Right lobe of liver (tissue), 6 donors: Measurements from ENCODE around the gene PCDHB2. TPM values are rescaled to one million over a fixed set of nuclear protein-coding genes. Genes with fewer than 3 reads are reported as not detected.
"Not testable (repeated sequence)": the region's sequence is repeated elsewhere in the genome, so short reads cannot be mapped to it uniquely, and the experiment has no call there.

Experiments
- ATAC-seq, 4 donors: fragments of 200-7000 bp; cut with Tn5 transposase; one replicate each; pipeline ENCODE4 v1.9.1; 2020; ENCODE audit warnings: mild to moderate bottlenecking in 4 of 4, moderate library complexity in 4 of 4
- DNase-seq, 3 donors: peaks; one replicate each; pipeline ENCODE4 v3.0.0-alpha.2; 2020
- H3K27ac ChIP-seq, 3 donors: fragments of 200-600 bp; one replicate each; pipeline ENCODE4 v1.8.0; 2022
- H3K27me3 ChIP-seq, 2 donors: fragments of 200-600 bp; one replicate each; pipeline ENCODE4 v1.8.0; 2022
- H3K36me3 ChIP-seq, 4 donors: fragments of 200-600 bp; sonication (generic) in 1 of 4; one replicate each; pipeline versions ENCODE4 v1.5.1 to v1.8.0; 2017 to 2022; ENCODE audit warnings: control low read depth in 1 of 4
- H3K4me1 ChIP-seq, 4 donors: fragments of 200-600 bp; sonication (generic) in 1 of 4; one replicate each; pipeline versions ENCODE4 v1.5.1 to v1.8.0; 2017 to 2022; ENCODE audit warnings: control low read depth in 1 of 4
- H3K4me3 ChIP-seq, 3 donors: fragments of 200-600 bp; one replicate each; pipeline ENCODE4 v1.8.0; 2022
- H3K9me3 ChIP-seq, 4 donors: fragments of 200-600 bp; sonication (generic) in 1 of 4; one replicate each; pipeline versions ENCODE4 v1.5.1 to v1.8.0; 2017 to 2022; ENCODE audit warnings: control low read depth in 1 of 4
- POLR2A ChIP-seq: fragments of 450-650 bp; IDR thresholded peaks from one replicate; pipeline ENCODE4 v1.6.1; 2017; ENCODE audit warnings: antibody characterized with exemption, mild to moderate bottlenecking
- WGBS: methylation state at CpG from one replicate; pipeline ENCODE4 v1.1.6; 2018; ENCODE audit warnings: low coverage, low lambda C conversion rate; ENCODE audit not compliant: insufficient coverage; ENCODE audit errors: missing lambda C conversion rate; 5-methylcytosine and 5-hydroxymethylcytosine counted together
- intact Hi-C, 2 donors: fragments of 100-400 bp; cut with DNase I; formaldehyde crosslinking; loops; one replicate each; pipeline versions ENCODE4 v1.11.2 to v1.14.1; 2022
- total RNA-seq, 6 experiments: library from RNA; depleted of rRNA in 2 of 6; stranded (reverse); fragments of >200 nt in 2 of 6; fragmentation: NEBNext Ultra II Directional in 3 of 6; extraction: Animal tissue kit (Norgen Biotek cat#: 25700) in 3 of 6; gene quantifications; one replicate each; pipeline versions ENCODE4 v1.1.0 to v1.2.4, GENCODE V29; 2016 to 2023
- TF ChIP-seq, protein P1 (sequence below), 4 donors: fragments of 200-600 bp in 3 of 4; fragments of 450-650 bp in 1 of 4; IDR thresholded peaks; one replicate each; pipeline versions ENCODE4 v1.5.1 to v1.8.0; 2016 to 2022; ENCODE audit warnings: antibody characterized with exemption in 4 of 4, mild to moderate bottlenecking in 2 of 4
- donor health status: DM: no; HTN: yes; CAD: no.
- donor health status: DM: no; HTN: no; CAD: no.
- donor health status: DM: no; HTN: no; CAD: no.
- donor health status: DM: no; HTN: yes; CAD: no.
- donor health status: DM: no; HTN: yes; CAD: no.

PCDHB2 gene
- total RNA-seq, 6 experiments from 2014 or later: 0.11 to 0.19 (median 0.14) TPM; not detected in 3

DNA sequence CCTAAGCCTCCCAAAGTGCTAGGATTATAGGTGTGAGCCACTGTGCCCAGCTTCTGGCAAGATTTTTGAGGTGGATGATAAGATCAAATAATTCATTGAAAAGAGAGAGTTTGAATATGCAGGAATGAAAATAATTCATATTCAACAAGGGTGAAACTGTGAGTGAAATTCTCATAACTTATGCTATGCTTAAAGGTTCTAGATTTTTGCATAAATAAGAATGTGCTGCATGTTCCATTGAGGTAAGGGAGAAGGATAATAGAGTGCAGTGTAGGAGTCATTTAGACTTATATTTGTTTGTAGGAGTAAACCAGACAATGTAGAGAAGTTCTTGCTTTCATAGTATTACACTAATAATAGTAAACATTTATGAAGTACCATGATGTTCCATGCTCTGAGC is 12.2 kb upstream of the PCDHB2 start:
- Histone ChIP-seq H3K27me3 (peaks cover 0 to 11% of the 10 kb centered on the region in 2 donors), H3K4me1 (no peaks in the 10 kb centered on the region), H3K27ac (no peak overlapping the region), H3K9me3 (peaks cover 0 to 7% (median 0%) of the 10 kb centered on the region in 4 donors), H3K36me3 (no peaks in the 10 kb centered on the region), H3K4me3 (no peak overlapping the region)
- intact Hi-C loops: no loop called here
- no peak for TF ChIP-seq POLR2A
- TF ChIP-seq, protein P1, sequence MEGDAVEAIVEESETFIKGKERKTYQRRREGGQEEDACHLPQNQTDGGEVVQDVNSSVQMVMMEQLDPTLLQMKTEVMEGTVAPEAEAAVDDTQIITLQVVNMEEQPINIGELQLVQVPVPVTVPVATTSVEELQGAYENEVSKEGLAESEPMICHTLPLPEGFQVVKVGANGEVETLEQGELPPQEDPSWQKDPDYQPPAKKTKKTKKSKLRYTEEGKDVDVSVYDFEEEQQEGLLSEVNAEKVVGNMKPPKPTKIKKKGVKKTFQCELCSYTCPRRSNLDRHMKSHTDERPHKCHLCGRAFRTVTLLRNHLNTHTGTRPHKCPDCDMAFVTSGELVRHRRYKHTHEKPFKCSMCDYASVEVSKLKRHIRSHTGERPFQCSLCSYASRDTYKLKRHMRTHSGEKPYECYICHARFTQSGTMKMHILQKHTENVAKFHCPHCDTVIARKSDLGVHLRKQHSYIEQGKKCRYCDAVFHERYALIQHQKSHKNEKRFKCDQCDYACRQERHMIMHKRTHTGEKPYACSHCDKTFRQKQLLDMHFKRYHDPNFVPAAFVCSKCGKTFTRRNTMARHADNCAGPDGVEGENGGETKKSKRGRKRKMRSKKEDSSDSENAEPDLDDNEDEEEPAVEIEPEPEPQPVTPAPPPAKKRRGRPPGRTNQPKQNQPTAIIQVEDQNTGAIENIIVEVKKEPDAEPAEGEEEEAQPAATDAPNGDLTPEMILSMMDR (IDR thresholded peaks at IDR 0.05): no peak
- no peak for DNase-seq
- ATAC-seq: no peak

DNA sequence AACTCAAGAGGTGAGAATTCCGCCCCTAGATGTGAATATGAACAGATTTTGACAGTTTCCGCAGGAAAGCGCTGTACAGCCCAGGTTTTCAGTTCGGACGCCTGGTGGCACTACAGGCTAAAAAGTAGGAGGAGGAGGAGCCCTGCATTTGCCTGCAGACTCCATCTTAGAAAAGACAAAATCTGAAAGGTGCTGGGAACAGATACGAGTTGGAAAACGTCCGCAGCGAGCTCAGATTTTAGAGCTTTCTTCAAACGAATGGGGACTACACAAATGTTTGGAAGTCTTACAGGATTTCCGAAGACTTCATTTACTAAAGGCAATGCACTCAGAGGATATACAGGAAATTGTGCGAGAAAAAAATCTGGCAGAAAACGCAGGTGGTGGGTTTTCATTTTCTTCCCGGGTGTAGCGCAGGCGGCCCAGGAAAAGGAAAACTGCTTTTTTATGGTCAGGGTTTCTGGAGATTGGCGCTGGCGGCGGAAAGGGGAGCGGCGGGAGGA is 9.9 kb upstream of the PCDHB2 start:
- Histone ChIP-seq H3K9me3 (no peaks in the 10 kb centered on the region), H3K27me3 (peaks cover 0 to 5% of the 10 kb centered on the region in 2 donors), H3K27ac (peak overlapping the region in 1 of 3 donors; percentile 34), H3K4me3 (peak overlapping the region; percentile 29 to 54 (median 54)), H3K36me3 (no peaks in the 10 kb centered on the region), H3K4me1 (no peaks in the 10 kb centered on the region)
- peak; percentile 95 to 98 (median 97) for ATAC-seq
- intact Hi-C loops: no loop called here
- peak in 2 of 3 donors; percentile 40 to 68 for DNase-seq
- WGBS: 13% methylated on average over 21 of the region's 21 CpGs
- TF ChIP-seq, protein P1 (IDR thresholded peaks at IDR 0.05): peak; percentile 32 to 69 (median 64)
- no peak for TF ChIP-seq POLR2A

DNA sequence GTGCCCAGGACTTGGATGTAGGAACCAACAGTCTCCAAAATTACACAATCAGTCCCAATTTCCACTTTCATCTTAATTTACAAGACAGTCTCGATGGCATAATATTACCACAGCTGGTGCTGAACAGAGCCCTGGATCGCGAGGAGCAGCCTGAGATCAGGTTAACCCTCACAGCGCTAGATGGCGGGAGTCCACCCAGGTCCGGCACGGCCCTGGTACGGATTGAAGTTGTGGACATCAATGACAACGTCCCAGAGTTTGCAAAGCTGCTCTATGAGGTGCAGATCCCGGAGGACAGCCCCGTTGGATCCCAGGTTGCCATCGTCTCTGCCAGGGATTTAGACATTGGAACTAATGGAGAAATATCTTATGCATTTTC is 837 bp downstream of the PCDHB2 start:
- no peak for TF ChIP-seq POLR2A
- TF ChIP-seq, protein P1 (IDR thresholded peaks at IDR 0.05): no peak
- H3K27ac ChIP-seq: no peak overlapping the region
- peaks cover 0 to 10% of the 10 kb centered on the region in 2 donors for H3K27me3 ChIP-seq
- H3K4me3 ChIP-seq: no peak overlapping the region
- DNase-seq (no peak), ATAC-seq (no peak)
- H3K4me1 ChIP-seq: no peaks in the 10 kb centered on the region
- H3K36me3 ChIP-seq: no peaks in the 10 kb centered on the region
- peaks cover 0 to under 1% (median 0%) of the 10 kb centered on the region in 4 donors for H3K9me3 ChIP-seq
- 16% methylated on average over 3 of the region's 12 CpGs for WGBS
- intact Hi-C loops: no loop called here

DNA sequence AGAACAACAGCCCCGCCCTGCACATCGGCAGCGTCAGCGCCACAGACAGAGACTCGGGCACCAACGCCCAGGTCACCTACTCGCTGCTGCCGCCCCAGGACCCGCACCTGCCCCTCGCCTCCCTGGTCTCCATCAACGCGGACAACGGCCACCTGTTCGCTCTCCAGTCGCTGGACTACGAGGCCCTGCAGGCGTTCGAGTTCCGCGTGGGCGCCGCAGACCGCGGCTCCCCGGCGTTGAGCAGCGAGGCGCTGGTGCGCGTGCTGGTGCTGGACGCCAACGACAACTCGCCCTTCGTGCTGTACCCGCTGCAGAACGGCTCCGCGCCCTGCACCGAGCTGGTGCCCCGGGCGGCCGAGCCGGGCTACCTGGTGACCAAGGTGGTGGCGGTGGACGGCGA is 1.8 kb downstream of the PCDHB2 start:
- H3K27me3 ChIP-seq: peaks cover 0 to 14% of the 10 kb centered on the region in 2 donors
- H3K36me3 ChIP-seq, H3K27ac ChIP-seq, H3K4me1 ChIP-seq, DNase-seq, ATAC-seq, H3K9me3 ChIP-seq, H3K4me3 ChIP-seq, intact Hi-C loops: not testable (repeated sequence)
- 48% methylated on average over 7 of the region's 46 CpGs for WGBS

DNA sequence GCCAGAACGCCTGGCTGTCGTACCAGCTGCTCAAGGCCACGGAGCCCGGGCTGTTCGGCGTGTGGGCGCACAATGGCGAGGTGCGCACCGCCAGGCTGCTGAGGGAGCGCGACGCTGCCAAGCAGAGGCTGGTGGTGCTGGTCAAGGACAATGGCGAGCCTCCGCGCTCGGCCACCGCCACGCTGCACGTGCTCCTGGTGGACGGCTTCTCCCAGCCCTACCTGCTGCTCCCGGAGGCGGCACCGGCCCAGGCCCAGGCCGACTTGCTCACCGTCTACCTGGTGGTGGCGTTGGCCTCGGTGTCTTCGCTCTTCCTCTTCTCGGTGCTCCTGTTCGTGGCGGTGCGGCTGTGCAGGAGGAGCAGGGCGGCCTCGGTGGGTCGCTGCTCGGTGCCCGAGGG is 2.2 kb downstream of the PCDHB2 start:
- H3K9me3 ChIP-seq, H3K27ac ChIP-seq, DNase-seq, H3K4me1 ChIP-seq, H3K4me3 ChIP-seq, H3K36me3 ChIP-seq, intact Hi-C loops, ATAC-seq: not testable (repeated sequence)
- peaks cover 0 to 15% of the 10 kb centered on the region in 2 donors for H3K27me3 ChIP-seq
- WGBS: 7% methylated on average over 3 of the region's 38 CpGs
